Measurements from ENCODE around the gene DLG2.

Gene DLG2

DNA sequence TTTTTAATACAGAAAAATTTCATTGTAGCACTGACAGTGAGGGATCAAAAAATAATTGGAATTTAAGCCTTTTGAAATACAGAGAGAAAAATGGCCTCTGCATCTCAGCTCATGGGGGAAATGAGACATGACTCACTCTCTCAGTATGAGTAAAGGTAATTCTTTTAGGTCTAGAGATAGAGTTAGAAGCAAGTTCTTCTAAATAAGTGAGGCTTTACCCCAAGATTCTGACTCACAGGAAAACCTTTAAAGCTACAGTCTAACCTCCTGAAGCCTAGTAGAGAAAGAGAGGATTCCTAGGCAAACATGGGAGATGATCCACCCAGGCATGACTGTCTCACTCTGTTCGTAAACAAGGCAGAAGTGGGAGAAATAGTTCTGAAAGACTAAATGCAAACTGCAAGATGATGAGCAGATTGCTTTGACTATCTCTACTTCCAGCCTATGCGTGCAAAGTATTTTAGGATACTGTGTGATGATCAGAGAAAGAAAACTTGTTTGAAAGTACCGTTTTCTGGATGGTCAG lies 1337.7 kb downstream of the DLG2 start:
- H3K27me3 ChIP-seq (ENCODE audit: insufficient read depth, poor library complexity, severe bottlenecking), result no peaks in the 10 kb centered on the region
- H3K4me3 ChIP-seq (replicated peaks; ENCODE audit: insufficient read depth, low read length), result no peak overlapping the region
- no peak overlapping the region for H3K27ac ChIP-seq (replicated peaks)
- TF ChIP-seq GABPA (IDR thresholded peaks at IDR 0.05; ENCODE audit: low read depth), result no peak
- TF ChIP-seq, protein P1, sequence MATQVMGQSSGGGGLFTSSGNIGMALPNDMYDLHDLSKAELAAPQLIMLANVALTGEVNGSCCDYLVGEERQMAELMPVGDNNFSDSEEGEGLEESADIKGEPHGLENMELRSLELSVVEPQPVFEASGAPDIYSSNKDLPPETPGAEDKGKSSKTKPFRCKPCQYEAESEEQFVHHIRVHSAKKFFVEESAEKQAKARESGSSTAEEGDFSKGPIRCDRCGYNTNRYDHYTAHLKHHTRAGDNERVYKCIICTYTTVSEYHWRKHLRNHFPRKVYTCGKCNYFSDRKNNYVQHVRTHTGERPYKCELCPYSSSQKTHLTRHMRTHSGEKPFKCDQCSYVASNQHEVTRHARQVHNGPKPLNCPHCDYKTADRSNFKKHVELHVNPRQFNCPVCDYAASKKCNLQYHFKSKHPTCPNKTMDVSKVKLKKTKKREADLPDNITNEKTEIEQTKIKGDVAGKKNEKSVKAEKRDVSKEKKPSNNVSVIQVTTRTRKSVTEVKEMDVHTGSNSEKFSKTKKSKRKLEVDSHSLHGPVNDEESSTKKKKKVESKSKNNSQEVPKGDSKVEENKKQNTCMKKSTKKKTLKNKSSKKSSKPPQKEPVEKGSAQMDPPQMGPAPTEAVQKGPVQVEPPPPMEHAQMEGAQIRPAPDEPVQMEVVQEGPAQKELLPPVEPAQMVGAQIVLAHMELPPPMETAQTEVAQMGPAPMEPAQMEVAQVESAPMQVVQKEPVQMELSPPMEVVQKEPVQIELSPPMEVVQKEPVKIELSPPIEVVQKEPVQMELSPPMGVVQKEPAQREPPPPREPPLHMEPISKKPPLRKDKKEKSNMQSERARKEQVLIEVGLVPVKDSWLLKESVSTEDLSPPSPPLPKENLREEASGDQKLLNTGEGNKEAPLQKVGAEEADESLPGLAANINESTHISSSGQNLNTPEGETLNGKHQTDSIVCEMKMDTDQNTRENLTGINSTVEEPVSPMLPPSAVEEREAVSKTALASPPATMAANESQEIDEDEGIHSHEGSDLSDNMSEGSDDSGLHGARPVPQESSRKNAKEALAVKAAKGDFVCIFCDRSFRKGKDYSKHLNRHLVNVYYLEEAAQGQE (IDR thresholded peaks at IDR 0.05; ENCODE audit: insufficient replicate concordance, low read depth), result no peak
- no peak for TF ChIP-seq POLR2AphosphoS5 (IDR thresholded peaks at IDR 0.05; ENCODE audit: low read depth)
- TF ChIP-seq SPI1 (IDR thresholded peaks at IDR 0.05; ENCODE audit: borderline replicate concordance, low read depth), result no peak
- DNase-seq (ENCODE audit: low read depth in 1 of 2, low spot score in 1 of 2), result no peak

DNA sequence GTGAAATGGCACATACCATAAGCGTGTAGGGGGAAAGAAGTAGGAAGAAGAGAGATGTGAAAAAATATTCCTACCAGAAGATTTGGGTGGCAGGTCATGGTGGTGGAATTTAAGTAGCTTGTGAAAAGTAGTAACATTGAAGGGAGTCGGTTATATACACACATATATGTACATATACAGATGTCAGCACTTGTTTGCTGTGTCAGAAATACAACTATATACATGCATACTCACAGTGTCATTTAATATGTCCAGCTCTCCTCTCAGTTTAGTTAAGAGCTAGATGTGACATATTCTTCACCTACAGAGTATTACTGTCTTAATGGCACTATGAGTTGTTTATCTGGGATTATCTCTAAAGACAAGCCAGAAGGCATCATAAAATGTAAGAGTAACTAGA lies 1353.6 kb downstream of the DLG2 start:
- no peak for DNase-seq (ENCODE audit: low read depth in 1 of 2, low spot score in 1 of 2)
- TF ChIP-seq SPI1 (IDR thresholded peaks at IDR 0.05; ENCODE audit: borderline replicate concordance, low read depth) (no peak), POLR2AphosphoS5 (IDR thresholded peaks at IDR 0.05; ENCODE audit: low read depth) (no peak), GABPA (IDR thresholded peaks at IDR 0.05; ENCODE audit: low read depth) (no peak)
- TF ChIP-seq, protein P1 (IDR thresholded peaks at IDR 0.05; ENCODE audit: insufficient replicate concordance, low read depth), result no peak
- TF ChIP-seq, protein P2, sequence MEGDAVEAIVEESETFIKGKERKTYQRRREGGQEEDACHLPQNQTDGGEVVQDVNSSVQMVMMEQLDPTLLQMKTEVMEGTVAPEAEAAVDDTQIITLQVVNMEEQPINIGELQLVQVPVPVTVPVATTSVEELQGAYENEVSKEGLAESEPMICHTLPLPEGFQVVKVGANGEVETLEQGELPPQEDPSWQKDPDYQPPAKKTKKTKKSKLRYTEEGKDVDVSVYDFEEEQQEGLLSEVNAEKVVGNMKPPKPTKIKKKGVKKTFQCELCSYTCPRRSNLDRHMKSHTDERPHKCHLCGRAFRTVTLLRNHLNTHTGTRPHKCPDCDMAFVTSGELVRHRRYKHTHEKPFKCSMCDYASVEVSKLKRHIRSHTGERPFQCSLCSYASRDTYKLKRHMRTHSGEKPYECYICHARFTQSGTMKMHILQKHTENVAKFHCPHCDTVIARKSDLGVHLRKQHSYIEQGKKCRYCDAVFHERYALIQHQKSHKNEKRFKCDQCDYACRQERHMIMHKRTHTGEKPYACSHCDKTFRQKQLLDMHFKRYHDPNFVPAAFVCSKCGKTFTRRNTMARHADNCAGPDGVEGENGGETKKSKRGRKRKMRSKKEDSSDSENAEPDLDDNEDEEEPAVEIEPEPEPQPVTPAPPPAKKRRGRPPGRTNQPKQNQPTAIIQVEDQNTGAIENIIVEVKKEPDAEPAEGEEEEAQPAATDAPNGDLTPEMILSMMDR (IDR thresholded peaks at IDR 0.05; ENCODE audit: insufficient read depth, low read length), result no peak
- Histone ChIP-seq H3K27me3 (ENCODE audit: insufficient read depth, poor library complexity, severe bottlenecking) (no peaks in the 10 kb centered on the region), H3K4me3 (replicated peaks; ENCODE audit: insufficient read depth, low read length) (no peak overlapping the region), H3K27ac (replicated peaks) (no peak overlapping the region)

DNA sequence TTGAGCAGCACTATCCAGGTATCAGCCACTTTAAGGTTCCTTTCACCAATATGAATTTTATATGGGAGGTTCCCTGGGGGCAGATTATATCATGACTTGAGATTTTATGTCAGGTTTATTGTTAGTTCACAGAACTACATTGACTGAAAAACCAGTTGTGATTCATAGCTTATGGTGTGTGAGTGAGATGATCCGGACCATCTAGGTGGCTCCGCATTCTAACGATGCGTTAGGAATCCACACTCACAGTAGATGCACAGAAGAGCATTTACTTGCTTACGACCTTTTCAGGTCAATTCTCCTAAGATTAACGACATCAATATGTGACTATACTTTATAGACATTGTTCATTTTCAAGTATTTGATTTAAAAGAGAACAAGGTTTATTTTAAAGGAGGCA lies 1356.7 kb downstream of the DLG2 start:
- no peak for DNase-seq (ENCODE audit: low read depth in 1 of 2, low spot score in 1 of 2)
- Histone ChIP-seq H3K27me3 (ENCODE audit: insufficient read depth, poor library complexity, severe bottlenecking) (no peaks in the 10 kb centered on the region), H3K27ac (replicated peaks) (no peak overlapping the region), H3K4me3 (replicated peaks; ENCODE audit: insufficient read depth, low read length) (no peak overlapping the region)
- TF ChIP-seq POLR2AphosphoS5 (IDR thresholded peaks at IDR 0.05; ENCODE audit: low read depth) (no peak), GABPA (IDR thresholded peaks at IDR 0.05; ENCODE audit: low read depth) (no peak), SPI1 (IDR thresholded peaks at IDR 0.05; ENCODE audit: borderline replicate concordance, low read depth) (no peak)
- TF ChIP-seq, protein P1 (IDR thresholded peaks at IDR 0.05; ENCODE audit: insufficient replicate concordance, low read depth), result no peak
- TF ChIP-seq, protein P2 (IDR thresholded peaks at IDR 0.05; ENCODE audit: insufficient read depth, low read length), result no peak
